GM04503 (cell line): ENCODE results near the gene STX10.
"Not testable (repeated sequence)": the region's sequence is repeated elsewhere in the genome, so short reads cannot be mapped to it uniquely, and the experiment has no call there.

Experiments used
- DNase-seq: peaks from one replicate; pipeline ENCODE4 v3.0.0-alpha.2; 2012; ENCODE audit warnings: low read depth

Gene STX10

GRCh38 chr19:13164343-13165161 is 14.4 kb upstream of the STX10 start:
- no peak for DNase-seq

- DNase-seq, result no peak
Observed at GRCh38 chr19:13163609-13164342, 13.6 kb upstream of the STX10 start.

DNA sequence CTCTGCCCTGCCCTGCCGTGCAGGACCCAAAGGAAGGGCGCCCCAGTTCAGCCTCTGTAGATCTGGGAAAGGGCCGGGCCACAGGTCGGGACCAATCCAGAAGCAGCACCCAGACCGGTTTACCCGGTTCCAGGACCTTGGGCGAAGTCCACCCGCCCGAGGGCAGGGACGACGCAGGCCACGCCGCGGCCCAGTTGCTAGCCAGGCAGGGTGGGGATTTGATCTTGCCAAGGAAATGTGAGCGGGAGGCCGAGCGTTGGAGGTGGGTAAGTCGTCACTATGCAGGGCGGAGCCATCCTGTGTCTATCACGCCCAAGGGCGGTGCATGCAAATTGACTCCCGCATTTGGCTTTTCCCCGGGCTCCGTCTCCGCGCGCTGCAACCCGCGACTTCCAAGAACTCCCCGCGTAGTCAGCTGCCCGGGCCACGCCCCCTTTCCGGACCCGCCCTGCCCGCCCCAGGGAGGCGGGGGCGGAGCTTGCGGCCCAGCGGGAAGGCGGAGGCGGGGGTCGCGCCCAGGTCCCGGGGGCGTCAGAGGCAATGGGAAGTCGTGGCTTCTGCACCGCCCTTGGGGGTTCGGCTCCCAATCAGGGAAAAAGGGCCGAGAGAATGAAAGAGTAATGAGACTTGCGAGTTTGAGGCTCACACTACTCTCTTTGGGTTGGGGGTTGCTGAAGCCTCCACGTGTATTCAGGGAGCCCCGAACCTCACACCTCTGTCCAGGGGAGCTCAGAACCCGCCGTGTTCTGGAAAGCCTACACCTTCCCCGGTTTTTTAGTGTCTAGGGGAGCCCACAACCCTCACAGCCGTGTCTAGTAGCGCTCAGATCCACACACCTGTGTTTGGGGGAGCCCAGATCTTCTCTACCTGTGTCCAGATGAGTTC is 12.8 kb upstream of the STX10 start:
- DNase-seq, result peak; percentile 89

DNA sequence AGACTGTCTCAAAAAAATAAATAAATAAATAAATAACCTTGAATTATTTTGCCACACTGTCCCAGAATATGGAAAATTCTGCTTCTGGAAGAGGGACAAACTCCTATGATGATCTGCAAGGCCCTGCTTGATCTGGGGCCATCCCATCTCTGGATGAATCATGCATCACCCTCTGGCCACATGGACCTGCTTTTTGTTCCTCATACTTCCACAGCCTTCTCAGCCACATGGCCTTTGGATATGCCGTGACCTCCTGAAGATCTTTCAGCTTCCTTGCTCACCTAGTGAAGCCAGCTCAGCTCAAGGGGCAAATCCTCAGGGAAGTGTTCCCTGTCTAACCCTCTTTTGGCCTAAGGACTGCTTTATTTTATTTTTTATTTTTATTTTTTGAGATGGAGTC is 10.4 kb upstream of the STX10 start:
- DNase-seq, result no peak

DNA sequence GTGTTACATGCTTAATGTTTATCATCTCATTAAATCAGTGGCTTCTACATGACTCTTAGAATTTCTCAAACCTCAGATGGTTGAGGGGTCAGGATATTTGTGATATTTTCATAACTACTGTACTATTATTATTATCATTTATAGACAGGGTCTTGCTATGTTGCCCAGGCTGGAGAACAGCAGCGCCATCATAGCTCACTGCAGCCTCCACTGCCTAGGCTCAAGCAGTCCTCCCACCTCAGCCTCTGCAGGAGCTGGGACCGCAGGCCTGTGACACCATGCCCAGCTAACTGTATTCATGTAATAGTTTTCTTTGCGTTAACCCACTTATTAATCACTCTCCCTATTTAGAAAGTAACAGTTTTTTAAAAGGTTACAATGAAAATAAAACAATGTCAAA is 9.5 kb upstream of the STX10 start:
- no peak for DNase-seq

GRCh38 chr19:13155472-13156359 is 5.5 kb upstream of the STX10 start:
- DNase-seq, result no peak

DNA sequence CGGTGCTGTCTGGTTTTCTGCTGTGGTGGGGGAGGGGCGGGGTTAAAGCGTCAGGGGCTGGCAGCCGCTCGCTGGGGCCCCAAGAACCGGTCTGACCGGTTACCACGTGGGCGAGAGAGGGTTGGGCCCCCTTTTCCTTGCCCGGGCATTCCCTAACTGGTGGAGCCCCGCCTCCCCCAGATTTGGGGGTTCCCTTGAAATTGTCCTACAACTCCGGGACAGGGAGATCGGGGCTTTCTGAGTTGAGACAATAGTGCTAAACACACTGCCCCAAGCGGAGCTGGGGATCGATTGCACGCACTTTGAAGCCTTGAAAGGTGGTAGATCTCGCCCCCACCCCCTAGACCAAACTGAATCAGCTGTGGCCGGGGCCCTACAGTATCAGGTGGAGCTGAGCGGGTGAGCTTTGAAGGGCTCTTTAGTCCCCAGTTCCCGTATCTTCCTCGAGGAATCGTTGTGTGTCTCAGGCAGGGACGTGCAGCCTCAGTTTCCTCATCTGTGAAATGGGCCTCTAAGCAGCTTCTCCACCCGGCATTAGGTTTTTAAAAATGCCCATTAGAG is 4.8 kb upstream of the STX10 start:
- DNase-seq, result no peak

GRCh38 chr19:13154241-13154778 is 4.1 kb upstream of the STX10 start:
- DNase-seq, result peak; percentile 71

DNA sequence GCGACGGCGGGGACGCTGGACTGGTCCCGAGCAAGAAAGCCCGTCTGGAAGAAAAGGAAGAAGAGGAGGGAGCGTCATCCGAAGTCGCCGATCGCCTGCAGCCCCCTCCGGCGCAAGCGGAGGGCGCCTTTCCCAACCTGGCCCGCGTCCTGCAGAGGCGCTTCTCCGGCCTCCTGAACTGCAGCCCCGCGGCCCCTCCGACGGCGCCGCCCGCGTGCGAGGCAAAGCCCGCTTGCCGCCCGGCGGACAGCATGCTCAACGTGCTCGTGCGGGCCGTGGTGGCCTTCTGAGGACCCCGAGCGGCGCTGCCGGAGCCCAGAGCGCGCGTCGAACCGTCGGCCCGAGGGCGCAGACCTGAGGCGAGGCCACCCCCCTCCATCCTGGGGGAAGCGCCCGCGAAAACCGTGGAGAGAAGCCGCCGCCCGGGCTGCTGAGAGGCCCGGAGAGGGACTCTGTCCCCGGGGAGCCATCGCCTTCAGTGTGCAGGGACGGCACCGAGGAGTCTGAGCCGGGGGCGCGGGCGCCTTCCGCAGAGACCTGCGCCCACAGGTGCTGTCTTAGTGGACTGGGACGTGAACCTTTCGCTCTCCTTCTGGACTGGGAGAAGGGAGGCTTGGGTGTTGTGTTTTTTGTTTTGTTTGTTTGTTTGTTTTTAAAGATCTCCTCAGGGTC is 3.5 kb upstream of the STX10 start:
- no peak for DNase-seq

DNA sequence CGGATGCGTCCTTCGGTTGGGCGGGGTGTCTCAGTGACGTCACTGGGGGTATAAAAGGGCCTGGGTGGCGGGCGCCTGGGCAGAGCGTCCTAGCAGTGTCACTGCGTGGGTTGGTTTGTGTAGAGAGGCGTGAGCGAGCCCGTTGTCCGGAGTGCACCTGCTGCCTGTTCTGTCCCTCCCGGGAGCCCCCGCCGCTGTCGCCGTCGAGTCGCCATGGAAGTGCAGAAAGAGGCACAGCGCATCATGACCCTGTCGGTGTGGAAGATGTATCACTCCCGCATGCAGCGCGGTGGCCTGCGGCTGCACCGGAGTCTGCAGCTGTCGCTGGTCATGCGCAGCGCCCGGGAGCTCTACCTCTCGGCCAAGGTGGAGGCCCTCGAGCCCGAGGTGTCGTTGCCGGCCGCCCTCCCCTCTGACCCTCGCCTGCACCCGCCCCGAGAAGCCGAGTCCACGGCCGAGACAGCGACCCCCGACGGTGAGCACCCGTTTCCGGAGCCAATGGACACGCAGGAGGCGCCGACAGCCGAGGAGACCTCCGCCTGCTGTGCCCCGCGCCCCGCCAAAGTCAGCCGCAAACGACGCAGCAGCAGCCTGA is 2.9 kb upstream of the STX10 start:
- no peak for DNase-seq

GRCh38 chr19:13152356-13152973 is 2.3 kb upstream of the STX10 start:
- no peak for DNase-seq

- no peak for DNase-seq
Observed at GRCh38 chr19:13151605-13152355, 1.6 kb upstream of the STX10 start.

DNA sequence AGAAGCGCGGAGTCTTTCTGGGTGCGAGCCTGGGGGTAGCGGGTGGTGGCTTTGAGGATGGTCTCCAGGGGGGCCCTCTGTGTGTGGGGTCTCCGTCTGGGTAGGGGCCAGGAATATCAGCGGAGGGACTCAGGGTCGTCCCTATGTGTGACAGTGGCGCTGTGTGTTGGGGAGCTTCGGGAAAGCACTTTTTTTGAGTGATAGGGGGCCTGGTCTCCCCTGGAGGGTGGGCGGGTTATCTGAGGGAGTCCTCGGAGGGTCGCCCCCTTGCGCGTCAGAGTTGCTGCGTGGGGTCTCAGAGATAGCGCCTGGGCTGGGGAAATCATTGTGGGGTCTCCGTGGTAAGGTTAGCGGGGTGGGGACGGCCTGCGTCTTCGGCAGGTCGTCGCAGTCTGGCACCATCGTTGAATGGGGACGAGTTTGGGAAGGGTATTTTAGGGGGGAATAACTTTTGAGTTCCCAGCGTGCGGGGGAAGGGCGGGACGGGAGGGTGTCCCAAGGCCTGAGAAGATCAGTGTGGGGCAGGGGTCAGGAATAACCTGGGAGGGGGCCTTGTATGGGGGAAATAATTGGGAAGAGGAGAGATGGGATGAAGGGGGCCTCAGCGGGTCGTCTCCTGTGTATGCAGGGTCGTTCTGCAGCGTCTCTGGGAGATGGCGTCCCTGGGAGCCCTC is 893 bp upstream of the STX10 start:
- DNase-seq, result no peak

GRCh38 chr19:13149628-13150186 is 468 bp downstream of the STX10 start:
- no peak for DNase-seq

DNA sequence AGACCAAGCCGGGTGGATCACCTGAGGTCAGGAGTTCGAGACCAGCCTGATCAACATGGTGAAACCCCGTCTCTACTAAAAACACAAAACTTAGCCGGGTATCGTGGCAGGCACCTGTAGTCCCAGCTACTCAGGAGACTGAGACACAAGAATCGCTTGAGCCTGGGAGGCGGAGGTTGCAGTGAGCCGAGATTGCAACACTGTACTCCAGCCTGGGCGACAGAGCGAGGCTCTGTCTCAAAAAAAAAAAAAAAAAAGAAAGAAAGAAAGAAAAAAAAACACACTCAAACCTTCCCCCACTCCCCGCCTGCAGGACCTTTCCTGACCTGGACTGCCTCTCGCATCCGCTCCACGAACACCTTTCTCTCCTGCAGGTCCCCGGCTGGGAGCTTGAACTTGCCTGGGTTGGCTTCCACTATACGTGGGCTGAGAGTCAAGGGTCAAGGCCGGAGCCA is 975 bp downstream of the STX10 start:
- not testable (repeated sequence) for DNase-seq

GRCh38 chr19:13146763-13147563 is 3.2 kb downstream of the STX10 start:
- DNase-seq, result no peak
